NB4 (cell line): ENCODE data around the gene CSNK1D.

Experiments
- MYC ChIP-seq: IDR thresholded peaks from 2 replicates; pipeline ENCODE4 v1.6.1; 2011; ENCODE audit warnings: low read depth, low read length
- POLR2A ChIP-seq: IDR thresholded peaks from 2 replicates; pipeline ENCODE4 v1.6.1; 2011; ENCODE audit warnings: mild to moderate bottlenecking; ENCODE audit not compliant: insufficient read length; ENCODE audit errors: extremely low read depth
- TF ChIP-seq, protein P1 (sequence below): IDR thresholded peaks from one replicate; pipeline ENCODE4 v1.5.1; 2012; ENCODE audit warnings: low read depth, low read length
- TF ChIP-seq, protein P2 (sequence below): IDR thresholded peaks from 2 replicates; pipeline ENCODE4 v1.6.1; 2011; ENCODE audit warnings: low read depth, low read length

DNA sequence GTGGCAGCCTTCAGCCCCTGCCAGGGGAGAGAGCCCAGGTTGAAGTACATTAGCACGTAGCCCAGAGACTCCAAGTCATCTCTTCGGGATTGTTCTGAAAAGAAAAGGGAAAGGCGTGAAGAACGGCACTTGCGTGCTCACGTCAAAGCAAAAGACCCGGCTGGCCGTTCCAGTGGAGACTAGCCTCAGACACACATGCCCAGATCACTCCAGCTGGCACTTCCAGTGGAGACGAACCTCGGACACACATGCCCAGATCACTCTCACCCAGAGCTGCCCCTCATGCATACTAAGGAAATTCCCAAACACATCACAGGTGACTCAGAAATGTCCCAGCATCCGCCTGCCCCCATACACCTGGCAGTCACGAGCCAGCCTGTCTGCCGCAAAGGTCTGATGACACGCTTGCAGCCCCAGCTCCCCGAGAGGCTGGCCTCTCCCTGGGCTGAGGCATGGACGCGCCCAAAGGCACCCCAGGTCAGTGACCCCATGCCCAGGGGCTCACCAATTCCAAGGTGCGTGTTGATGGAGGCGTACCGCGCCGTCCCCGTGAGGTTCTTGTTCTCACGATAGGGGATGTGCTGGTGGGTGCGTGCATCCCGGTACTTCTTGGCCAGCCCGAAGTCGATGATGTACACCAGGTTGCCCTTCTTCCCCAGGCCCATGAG is 20.9 kb downstream of the CSNK1D start:
- TF ChIP-seq, protein P1, sequence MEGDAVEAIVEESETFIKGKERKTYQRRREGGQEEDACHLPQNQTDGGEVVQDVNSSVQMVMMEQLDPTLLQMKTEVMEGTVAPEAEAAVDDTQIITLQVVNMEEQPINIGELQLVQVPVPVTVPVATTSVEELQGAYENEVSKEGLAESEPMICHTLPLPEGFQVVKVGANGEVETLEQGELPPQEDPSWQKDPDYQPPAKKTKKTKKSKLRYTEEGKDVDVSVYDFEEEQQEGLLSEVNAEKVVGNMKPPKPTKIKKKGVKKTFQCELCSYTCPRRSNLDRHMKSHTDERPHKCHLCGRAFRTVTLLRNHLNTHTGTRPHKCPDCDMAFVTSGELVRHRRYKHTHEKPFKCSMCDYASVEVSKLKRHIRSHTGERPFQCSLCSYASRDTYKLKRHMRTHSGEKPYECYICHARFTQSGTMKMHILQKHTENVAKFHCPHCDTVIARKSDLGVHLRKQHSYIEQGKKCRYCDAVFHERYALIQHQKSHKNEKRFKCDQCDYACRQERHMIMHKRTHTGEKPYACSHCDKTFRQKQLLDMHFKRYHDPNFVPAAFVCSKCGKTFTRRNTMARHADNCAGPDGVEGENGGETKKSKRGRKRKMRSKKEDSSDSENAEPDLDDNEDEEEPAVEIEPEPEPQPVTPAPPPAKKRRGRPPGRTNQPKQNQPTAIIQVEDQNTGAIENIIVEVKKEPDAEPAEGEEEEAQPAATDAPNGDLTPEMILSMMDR: no peak
- no peak for TF ChIP-seq POLR2A
- no peak for TF ChIP-seq MYC
- TF ChIP-seq, protein P2, sequence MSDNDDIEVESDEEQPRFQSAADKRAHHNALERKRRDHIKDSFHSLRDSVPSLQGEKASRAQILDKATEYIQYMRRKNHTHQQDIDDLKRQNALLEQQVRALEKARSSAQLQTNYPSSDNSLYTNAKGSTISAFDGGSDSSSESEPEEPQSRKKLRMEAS: no peak
